Fibroblast of gingiva (primary cell): ENCODE results near the gene CDK14.

Experiments used
- DNase-seq: peaks from one replicate; pipeline ENCODE4 v3.0.0-alpha.2; 2011; ENCODE audit warnings: low read depth

The CDK14 gene

GRCh38 chr7:91050677-91051076 is 454.6 kb downstream of the CDK14 start:
- DNase-seq, result peak; percentile 4

GRCh38 chr7:91051966-91052365 is 455.8 kb downstream of the CDK14 start:
- DNase-seq, result no peak

- DNase-seq, result no peak
Observed at GRCh38 chr7:91054374-91054773, 458.3 kb downstream of the CDK14 start.

- no peak for DNase-seq
Observed at GRCh38 chr7:91055219-91055618, 459.1 kb downstream of the CDK14 start.

- no peak for DNase-seq
Observed at GRCh38 chr7:91062713-91063112, 466.6 kb downstream of the CDK14 start.

GRCh38 chr7:91064052-91064451 is 467.9 kb downstream of the CDK14 start:
- DNase-seq, result no peak

- peak; percentile 13 for DNase-seq
Observed at GRCh38 chr7:91064938-91065337, 468.8 kb downstream of the CDK14 start.

- no peak for DNase-seq
Observed at GRCh38 chr7:91066627-91067026, 470.5 kb downstream of the CDK14 start.

- no peak for DNase-seq
Observed at GRCh38 chr7:91067242-91067641, 471.1 kb downstream of the CDK14 start.

- DNase-seq, result no peak
Observed at GRCh38 chr7:91068136-91068795, 472.1 kb downstream of the CDK14 start.

GRCh38 chr7:91069146-91069545 is 473.0 kb downstream of the CDK14 start:
- DNase-seq, result no peak

- DNase-seq, result peak; percentile 45
Observed at GRCh38 chr7:91079487-91079886, 483.4 kb downstream of the CDK14 start.

- DNase-seq, result no peak
Observed at GRCh38 chr7:91080351-91080750, 484.2 kb downstream of the CDK14 start.

GRCh38 chr7:91082038-91082437 is 485.9 kb downstream of the CDK14 start:
- DNase-seq, result peak; percentile 68

- peak; percentile 33 for DNase-seq
Observed at GRCh38 chr7:91082852-91083495, 486.9 kb downstream of the CDK14 start.

GRCh38 chr7:91083855-91084644 is 487.9 kb downstream of the CDK14 start:
- DNase-seq, result no peak

- no peak for DNase-seq
Observed at GRCh38 chr7:91085175-91085574, 489.1 kb downstream of the CDK14 start.

- DNase-seq, result no peak
Observed at GRCh38 chr7:91086200-91086599, 490.1 kb downstream of the CDK14 start.

GRCh38 chr7:91088156-91088555 is 492.0 kb downstream of the CDK14 start:
- DNase-seq, result no peak

- no peak for DNase-seq
Observed at GRCh38 chr7:91088691-91089090, 492.6 kb downstream of the CDK14 start.

- DNase-seq, result peak; percentile 42
Observed at GRCh38 chr7:91089382-91089963, 493.4 kb downstream of the CDK14 start.

- DNase-seq, result no peak
Observed at GRCh38 chr7:91090684-91091083, 494.6 kb downstream of the CDK14 start.

- DNase-seq, result no peak
Observed at GRCh38 chr7:91091631-91092030, 495.5 kb downstream of the CDK14 start.
